RWPE2 (cell line): ENCODE measurements around the gene SLC33A1.
"Not testable (repeated sequence)": the region's sequence is repeated elsewhere in the genome, so short reads cannot be mapped to it uniquely, and the experiment has no call there.

Experiments
- ATAC-seq: fragments of 200-7000 bp; cut with Tn5 transposase; 3 replicates; pipeline ENCODE4 v1.9.1; 2021; ENCODE audit warnings: low read depth
- DNase-seq: peaks from one replicate; pipeline ENCODE4 v3.0.0-alpha.2; 2020; ENCODE audit warnings: low spot score
- H3K27ac ChIP-seq: fragments of 450-650 bp; 2 replicates; pipeline ENCODE4 v1.5.1; 2017; ENCODE audit warnings: mild to moderate bottlenecking; ENCODE audit not compliant: poor library complexity, severe bottlenecking
- H3K27me3 ChIP-seq: fragments of 250-450 bp; sonication (Bioruptor Pico); 2 replicates; pipeline ENCODE4 v1.5.1; 2021; ENCODE audit warnings: mild to moderate bottlenecking, moderate library complexity; ENCODE audit not compliant: insufficient read depth, poor library complexity, severe bottlenecking
- H3K36me3 ChIP-seq: fragments of 250-450 bp; sonication (Bioruptor Pico); 2 replicates; pipeline ENCODE4 v1.5.1; 2020; ENCODE audit warnings: low read depth, mild to moderate bottlenecking, moderate library complexity
- H3K4me1 ChIP-seq: fragments of 250-450 bp; sonication (Bioruptor Pico); 2 replicates; pipeline ENCODE4 v1.5.1; 2021; ENCODE audit warnings: mild to moderate bottlenecking, moderate library complexity; ENCODE audit not compliant: insufficient read depth, poor library complexity, severe bottlenecking
- H3K4me3 ChIP-seq: fragments of 250-450 bp; sonication (Bioruptor Pico); 2 replicates; pipeline ENCODE4 v1.5.1; 2021; ENCODE audit warnings: mild to moderate bottlenecking, moderate library complexity; ENCODE audit not compliant: severe bottlenecking
- H3K9me3 ChIP-seq: fragments of 250-450 bp; sonication (Bioruptor Pico); 2 replicates; pipeline ENCODE4 v1.5.1; 2021; ENCODE audit warnings: mild to moderate bottlenecking, moderate library complexity; ENCODE audit not compliant: severe bottlenecking
- CTCF ChIP-seq: fragments of 450-650 bp; IDR thresholded peaks from one replicate; pipeline ENCODE4 v1.5.1; 2017; ENCODE audit warnings: mild to moderate bottlenecking, moderate library complexity; ENCODE audit not compliant: poor library complexity, severe bottlenecking

The SLC33A1 gene

GRCh38 chr3:155843569-155843968 is 10.7 kb downstream of the SLC33A1 start:
- H3K27me3 ChIP-seq, result no peaks in the 10 kb centered on the region
- ATAC-seq (no peak), DNase-seq (no peak)
- no peaks in the 10 kb centered on the region for H3K9me3 ChIP-seq
- H3K4me3 ChIP-seq, result no peak overlapping the region
- TF ChIP-seq CTCF, result no peak
- peaks cover 58% of the 10 kb centered on the region for H3K36me3 ChIP-seq
- no peak overlapping the region for H3K27ac ChIP-seq
- H3K4me1 ChIP-seq, result no peaks in the 10 kb centered on the region

- Histone ChIP-seq H3K27me3 (no peaks in the 10 kb centered on the region), H3K4me1 (no peaks in the 10 kb centered on the region), H3K9me3 (no peaks in the 10 kb centered on the region), H3K27ac (no peak overlapping the region), H3K36me3 (peaks cover 59% of the 10 kb centered on the region), H3K4me3 (no peak overlapping the region)
- no peak for ATAC-seq
- DNase-seq, result no peak
- no peak for TF ChIP-seq CTCF
Measured at GRCh38 chr3:155835341-155836071, 18.7 kb downstream of the SLC33A1 start.

GRCh38 chr3:155828490-155829098 is 25.6 kb downstream of the SLC33A1 start:
- DNase-seq, H3K4me3 ChIP-seq, H3K9me3 ChIP-seq, H3K27ac ChIP-seq, ATAC-seq, H3K27me3 ChIP-seq, H3K4me1 ChIP-seq: not testable (repeated sequence)
- H3K36me3 ChIP-seq, result peaks cover 76% of the 10 kb centered on the region

GRCh38 chr3:155815030-155815545 is 39.1 kb downstream of the SLC33A1 start:
- Histone ChIP-seq H3K4me1 (no peaks in the 10 kb centered on the region), H3K36me3 (no peaks in the 10 kb centered on the region), H3K27ac (no peak overlapping the region), H3K27me3 (no peaks in the 10 kb centered on the region), H3K4me3 (no peak overlapping the region), H3K9me3 (no peaks in the 10 kb centered on the region)
- ATAC-seq (no peak), DNase-seq (no peak)
- no peak for TF ChIP-seq CTCF

- ATAC-seq, H3K27ac ChIP-seq, DNase-seq, H3K4me1 ChIP-seq, H3K4me3 ChIP-seq, H3K27me3 ChIP-seq, H3K36me3 ChIP-seq, H3K9me3 ChIP-seq: not testable (repeated sequence)
Measured at GRCh38 chr3:155813224-155813623, 41.0 kb downstream of the SLC33A1 start.
